Upper lobe of left lung (tissue), 6 donors: ENCODE data around the gene REXO4. TPM values are rescaled to one million over a fixed set of nuclear protein-coding genes. Genes with fewer than 3 reads are reported as not detected.
"Not testable (repeated sequence)": the region's sequence is repeated elsewhere in the genome, so short reads cannot be mapped to it uniquely, and the experiment has no call there.

ENCODE experiments used
- ATAC-seq, 2 donors: fragments of 200-7000 bp; cut with Tn5 transposase; one replicate each; pipeline ENCODE4 v1.9.1; 2022; ENCODE audit warnings: mild to moderate bottlenecking in 2 of 2, moderate library complexity in 2 of 2; ENCODE audit not compliant: low FRiP score in 2 of 2
- DNase-seq, 2 donors: peaks; one replicate each; pipeline ENCODE4 v3.0.0-alpha.2; 2019 to 2020
- H3K27ac ChIP-seq, 4 donors: fragments of 200-600 bp; sonication (generic); one replicate each; pipeline ENCODE4 v1.5.1; 2016 to 2019
- H3K27me3 ChIP-seq, 4 donors: fragments of 200-600 bp; sonication (generic); one replicate each; pipeline ENCODE4 v1.5.1; 2017 to 2019
- H3K36me3 ChIP-seq, 4 donors: fragments of 200-600 bp; sonication (generic); one replicate each; pipeline ENCODE4 v1.5.1; 2016 to 2019
- H3K4me1 ChIP-seq, 4 donors: fragments of 200-600 bp; sonication (generic); one replicate each; pipeline ENCODE4 v1.5.1; 2018 to 2019
- H3K4me3 ChIP-seq, 4 donors: fragments of 200-600 bp; sonication (generic); one replicate each; pipeline ENCODE4 v1.5.1; 2017 to 2019; ENCODE audit warnings: mild to moderate bottlenecking in 2 of 4, moderate library complexity in 1 of 4
- H3K9me3 ChIP-seq, 4 donors: fragments of 200-600 bp; sonication (generic); one replicate each; pipeline ENCODE4 v1.5.1; 2018 to 2019
- CTCF ChIP-seq, 6 experiments: fragments of 450-650 bp in 4 of 6; fragments of 200-600 bp in 2 of 6; sonication (generic) in 2 of 6; IDR thresholded peaks; one replicate each; pipeline ENCODE4 v1.5.1; 2016 to 2019; ENCODE audit warnings: antibody characterized with exemption in 6 of 6
- EP300 ChIP-seq, 4 donors: sonication (generic); formaldehyde crosslinking; IDR thresholded peaks; one replicate each; pipeline ENCODE4 v1.5.1; 2017; ENCODE audit warnings: antibody characterized with exemption in 4 of 4, control low read depth in 2 of 4
- POLR2A ChIP-seq, 4 donors: fragments of 450-650 bp; IDR thresholded peaks; one replicate each; pipeline ENCODE4 v1.5.1; 2016 to 2017; ENCODE audit warnings: antibody characterized with exemption in 4 of 4, mild to moderate bottlenecking in 2 of 4
- POLR2AphosphoS5 ChIP-seq, 2 donors: sonication (generic); formaldehyde crosslinking; IDR thresholded peaks; one replicate each; pipeline ENCODE4 v1.5.1; 2017; ENCODE audit warnings: antibody characterized with exemption in 2 of 2
- WGBS, 2 donors: methylation state at CpG; one replicate each; pipeline ENCODE4 v1.1.5; 2017 to 2018; 5-methylcytosine and 5-hydroxymethylcytosine counted together
- total RNA-seq, 6 donors: library from RNA; depleted of rRNA in 4 of 6; stranded (reverse); fragments of >200 nt in 4 of 6; gene quantifications; one replicate each; pipeline versions ENCODE4 v1.1.0 to v1.2.1, GENCODE V29; 2016 to 2021
- donor health status: DM: no; HTN: no; CAD: no; lungs with moderate emphysema.
- donor health status: DM: no; HTN: yes; CAD: no; lungs with severe emphysema.

The REXO4 gene
- total RNA-seq, 6 donors from 2014 or later: 14.7 to 34.3 (median 23.1) TPM

- no peak for TF ChIP-seq POLR2A (IDR thresholded peaks at IDR 0.05)
- TF ChIP-seq CTCF (IDR thresholded peaks at IDR 0.05): no peak
- TF ChIP-seq EP300 (IDR thresholded peaks at IDR 0.05): no peak
- WGBS, 2 donors: 85 to 100% methylated on average over 4 to 7 of the region's 7 CpGs
- Histone ChIP-seq H3K27ac (no peak overlapping the region), H3K9me3 (no peaks in the 10 kb centered on the region), H3K4me1 (no peaks in the 10 kb centered on the region), H3K27me3 (no peaks in the 10 kb centered on the region), H3K4me3 (no peak overlapping the region), H3K36me3 (no peaks in the 10 kb centered on the region)
- ATAC-seq (no peak), DNase-seq (no peak)
These were observed 34.8 kb upstream of the REXO4 start for GRCh38 chr9:133452562-133452961.

GRCh38 chr9:133451865-133452264 is 34.1 kb upstream of the REXO4 start:
- WGBS, 2 donors: 92 to 98% methylated on average over 5 of the region's 5 CpGs
- H3K27me3 ChIP-seq, H3K27ac ChIP-seq, DNase-seq, H3K36me3 ChIP-seq, H3K4me1 ChIP-seq, H3K9me3 ChIP-seq, H3K4me3 ChIP-seq, ATAC-seq: not testable (repeated sequence)

GRCh38 chr9:133449760-133450159 is 31.9 kb upstream of the REXO4 start:
- no peak overlapping the region for H3K27ac ChIP-seq
- DNase-seq: peak in 1 of 2 donors; percentile 80
- no peak overlapping the region for H3K4me3 ChIP-seq

GRCh38 chr9:133448487-133448972 is 30.7 kb upstream of the REXO4 start:
- no peak overlapping the region for H3K4me3 ChIP-seq
- 78% methylated on average over 13 of the region's 13 CpGs; no CpG with 5 or more reads in 1 of the 2 donors for WGBS, 2 donors
- no peak for ATAC-seq
- no peak overlapping the region for H3K27ac ChIP-seq
- H3K4me1 ChIP-seq: no peaks in the 10 kb centered on the region
- H3K9me3 ChIP-seq: no peaks in the 10 kb centered on the region
- TF ChIP-seq POLR2A (IDR thresholded peaks at IDR 0.05) (no peak), CTCF (IDR thresholded peaks at IDR 0.05) (no peak), EP300 (IDR thresholded peaks at IDR 0.05) (no peak), POLR2AphosphoS5 (IDR thresholded peaks at IDR 0.05) (no peak)
- DNase-seq: no peak
- H3K27me3 ChIP-seq: no peaks in the 10 kb centered on the region
- H3K36me3 ChIP-seq: no peaks in the 10 kb centered on the region

More at GRCh38 chr9:133449760-133450159, 31.9 kb upstream of the REXO4 start:
- H3K36me3 ChIP-seq: no peaks in the 10 kb centered on the region
- no peaks in the 10 kb centered on the region for H3K9me3 ChIP-seq
- H3K27me3 ChIP-seq: no peaks in the 10 kb centered on the region
- H3K4me1 ChIP-seq: no peaks in the 10 kb centered on the region
- TF ChIP-seq CTCF (IDR thresholded peaks at IDR 0.05) (no peak), POLR2AphosphoS5 (IDR thresholded peaks at IDR 0.05) (no peak), EP300 (IDR thresholded peaks at IDR 0.05) (no peak), POLR2A (IDR thresholded peaks at IDR 0.05) (no peak)
- WGBS, 2 donors: 84 to 86% methylated on average over 8 to 12 of the region's 12 CpGs
- ATAC-seq: peak in 1 of 2 donors; percentile 82

GRCh38 chr9:133445293-133445969 is 27.6 kb upstream of the REXO4 start:
- ATAC-seq (no peak), DNase-seq (no peak)
- Histone ChIP-seq H3K27me3 (no peaks in the 10 kb centered on the region), H3K9me3 (no peaks in the 10 kb centered on the region), H3K4me1 (no peaks in the 10 kb centered on the region), H3K36me3 (no peaks in the 10 kb centered on the region), H3K27ac (no peak overlapping the region), H3K4me3 (no peak overlapping the region)
- TF ChIP-seq CTCF (IDR thresholded peaks at IDR 0.05) (no peak), POLR2A (IDR thresholded peaks at IDR 0.05) (no peak), EP300 (IDR thresholded peaks at IDR 0.05) (no peak), POLR2AphosphoS5 (IDR thresholded peaks at IDR 0.05) (no peak)
- 83% methylated on average over 12 to 20 of the region's 23 CpGs for WGBS, 2 donors
